Stimulated activated CD4-positive, alpha-beta T cell treated with anti-CD3 and anti-CD28 coated beads, Interleukin-4, amount 100 ng/mL, for 24 hours (primary cell): ENCODE results near the gene GOLPH3.
"Not testable (repeated sequence)": the region's sequence is repeated elsewhere in the genome, so short reads cannot be mapped to it uniquely, and the experiment has no call there.

Experiments used
- DNase-seq: peaks from one replicate; pipeline ENCODE4 v3.0.0-alpha.2; 2020

GOLPH3 gene

GRCh38 chr5:32174011-32174870 is at the start of gene GOLPH3:
Gene GOLPH3 (minus strand): TSS chr5:32174319. CDS start chr5:32174034, 285 bp downstream.
- peak; percentile 93 for DNase-seq

- no peak for DNase-seq
Measured at GRCh38 chr5:32222723-32223470, 48.8 kb upstream of the GOLPH3 start.

GRCh38 chr5:32217886-32218396 is 43.8 kb upstream of the GOLPH3 start:
- no peak for DNase-seq

- DNase-seq: not testable (repeated sequence)
Measured at GRCh38 chr5:32214344-32214743, 40.2 kb upstream of the GOLPH3 start.

- DNase-seq: no peak
Measured at GRCh38 chr5:32210151-32210550, 36.0 kb upstream of the GOLPH3 start.

- DNase-seq: not testable (repeated sequence)
Measured at GRCh38 chr5:32208837-32209236, 34.7 kb upstream of the GOLPH3 start.

- DNase-seq: no peak
Measured at GRCh38 chr5:32207355-32207634, 33.2 kb upstream of the GOLPH3 start.

- no peak for DNase-seq
Measured at GRCh38 chr5:32206509-32207354, 32.6 kb upstream of the GOLPH3 start.

GRCh38 chr5:32206053-32206452 is 31.9 kb upstream of the GOLPH3 start:
- no peak for DNase-seq

GRCh38 chr5:32202394-32202793 is 28.3 kb upstream of the GOLPH3 start:
- DNase-seq: no peak

- DNase-seq: no peak
Measured at GRCh38 chr5:32201122-32201753, 27.1 kb upstream of the GOLPH3 start.

GRCh38 chr5:32197032-32197431 is 22.9 kb upstream of the GOLPH3 start:
- DNase-seq: no peak

- DNase-seq: no peak
Measured at GRCh38 chr5:32195265-32195664, 21.1 kb upstream of the GOLPH3 start.

GRCh38 chr5:32193591-32193990 is 19.5 kb upstream of the GOLPH3 start:
- no peak for DNase-seq

GRCh38 chr5:32190095-32190494 is 16.0 kb upstream of the GOLPH3 start:
- no peak for DNase-seq

- no peak for DNase-seq
Measured at GRCh38 chr5:32187675-32188074, 13.6 kb upstream of the GOLPH3 start.

- no peak for DNase-seq
Measured at GRCh38 chr5:32182463-32183063, 8.4 kb upstream of the GOLPH3 start.

GRCh38 chr5:32173267-32174010 is 680 bp downstream of the GOLPH3 start:
- DNase-seq: peak; percentile 38

- DNase-seq: no peak
Measured at GRCh38 chr5:32172923-32173266, 1.2 kb downstream of the GOLPH3 start.

- DNase-seq: peak; percentile 22
Measured at GRCh38 chr5:32172186-32172911, 1.8 kb downstream of the GOLPH3 start.
